ENCODE results near the gene C16orf90. TPM values are rescaled to one million over a fixed set of nuclear protein-coding genes. Genes with fewer than 3 reads are reported as not detected.

The C16orf90 gene
- total and polyA plus RNA-seq, 4 donors: not detected

DNA sequence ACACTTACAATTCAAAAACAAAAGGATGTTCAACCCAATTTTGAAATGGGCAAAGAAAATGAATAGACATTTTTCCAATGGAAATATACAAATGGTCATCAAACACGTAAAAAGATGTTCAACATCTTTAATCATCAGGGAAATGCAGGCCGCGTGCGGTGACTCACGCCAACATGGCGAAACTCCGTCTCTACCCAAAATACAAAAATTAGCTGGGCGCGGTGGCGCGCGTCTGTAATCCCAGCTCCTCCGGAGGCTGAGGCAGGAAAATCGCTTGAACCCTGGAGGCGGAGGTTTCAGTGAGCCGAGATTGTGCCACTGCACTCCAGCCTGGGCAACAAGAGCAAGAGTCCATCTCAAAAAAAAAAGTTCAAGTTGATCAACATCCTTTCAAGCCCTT, 3.7 kb upstream of the C16orf90 start:
- H3K4me3 ChIP-seq (ENCODE audit: low read depth in 1 of 3, low read length in 3 of 3): no peak overlapping the region
- H3K36me3 ChIP-seq (ENCODE audit: control insufficient read depth in 4 of 4, insufficient read depth in 3 of 4, low read depth in 1 of 4, low read length in 3 of 4): no peaks in the 10 kb centered on the region
- no peak for TF ChIP-seq FOXA1 (IDR thresholded peaks at IDR 0.05)
- TF ChIP-seq NR2F2 (IDR thresholded peaks at IDR 0.05): no peak
- no peak for TF ChIP-seq RAD21 (IDR thresholded peaks at IDR 0.05)
- no peak for TF ChIP-seq REST (IDR thresholded peaks at IDR 0.05)
- TF ChIP-seq HNF4G (IDR thresholded peaks at IDR 0.05): no peak
- no peak for TF ChIP-seq YY1 (IDR thresholded peaks at IDR 0.05)
- no peak for TF ChIP-seq TAF1 (conservative IDR thresholded peaks at IDR 0.05)
- TF ChIP-seq RXRA (IDR thresholded peaks at IDR 0.05): no peak
- no peak overlapping the region for H3K27ac ChIP-seq (ENCODE audit: low read depth in 1 of 2, low read length in 2 of 2)
- no peaks in the 10 kb centered on the region for H3K27me3 ChIP-seq (ENCODE audit: control insufficient read depth in 4 of 4, insufficient read depth in 4 of 4, low read length in 3 of 4)
- no peak overlapping the region for H3K9ac ChIP-seq (ENCODE audit: low read depth in 1 of 2, low read length in 2 of 2)
- H3K4me1 ChIP-seq (ENCODE audit: control insufficient read depth in 4 of 4, insufficient read depth in 4 of 4, low read length in 3 of 4): peaks cover 0 to 14% (median 6%) of the 10 kb centered on the region in 4 donors
- 96% methylated on average over 16 of the region's 16 CpGs for WGBS
- no peaks in the 10 kb centered on the region for H3K9me3 ChIP-seq (ENCODE audit: control insufficient read depth in 4 of 4, low read length in 3 of 4)
- no peak for DNase-seq (ENCODE audit: low spot score)

GRCh38 chr16:3497771-3498170, 2.5 kb upstream of the C16orf90 start:
- TF ChIP-seq, protein P1, sequence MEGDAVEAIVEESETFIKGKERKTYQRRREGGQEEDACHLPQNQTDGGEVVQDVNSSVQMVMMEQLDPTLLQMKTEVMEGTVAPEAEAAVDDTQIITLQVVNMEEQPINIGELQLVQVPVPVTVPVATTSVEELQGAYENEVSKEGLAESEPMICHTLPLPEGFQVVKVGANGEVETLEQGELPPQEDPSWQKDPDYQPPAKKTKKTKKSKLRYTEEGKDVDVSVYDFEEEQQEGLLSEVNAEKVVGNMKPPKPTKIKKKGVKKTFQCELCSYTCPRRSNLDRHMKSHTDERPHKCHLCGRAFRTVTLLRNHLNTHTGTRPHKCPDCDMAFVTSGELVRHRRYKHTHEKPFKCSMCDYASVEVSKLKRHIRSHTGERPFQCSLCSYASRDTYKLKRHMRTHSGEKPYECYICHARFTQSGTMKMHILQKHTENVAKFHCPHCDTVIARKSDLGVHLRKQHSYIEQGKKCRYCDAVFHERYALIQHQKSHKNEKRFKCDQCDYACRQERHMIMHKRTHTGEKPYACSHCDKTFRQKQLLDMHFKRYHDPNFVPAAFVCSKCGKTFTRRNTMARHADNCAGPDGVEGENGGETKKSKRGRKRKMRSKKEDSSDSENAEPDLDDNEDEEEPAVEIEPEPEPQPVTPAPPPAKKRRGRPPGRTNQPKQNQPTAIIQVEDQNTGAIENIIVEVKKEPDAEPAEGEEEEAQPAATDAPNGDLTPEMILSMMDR (IDR thresholded peaks at IDR 0.05; ENCODE audit: low read depth, low read length, missing input control): no peak
- TF ChIP-seq REST (IDR thresholded peaks at IDR 0.05): no peak
- TF ChIP-seq, protein P2, sequence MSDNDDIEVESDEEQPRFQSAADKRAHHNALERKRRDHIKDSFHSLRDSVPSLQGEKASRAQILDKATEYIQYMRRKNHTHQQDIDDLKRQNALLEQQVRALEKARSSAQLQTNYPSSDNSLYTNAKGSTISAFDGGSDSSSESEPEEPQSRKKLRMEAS (IDR thresholded peaks at IDR 0.05): no peak
- TF ChIP-seq JUND (IDR thresholded peaks at IDR 0.05): no peak
- no peak for TF ChIP-seq TAF1 (conservative IDR thresholded peaks at IDR 0.05)
- TF ChIP-seq EGR1 (IDR thresholded peaks at IDR 0.05; ENCODE audit: low read depth in 2 of 2): no peak
- no peak for TF ChIP-seq HNF4A (conservative IDR thresholded peaks at IDR 0.05)
- WGBS: 95% methylated on average over 4 of the region's 4 CpGs
- H3K27ac ChIP-seq (ENCODE audit: low read depth in 1 of 2, low read length in 2 of 2): no peak overlapping the region
- no peak overlapping the region for H3K9ac ChIP-seq (ENCODE audit: low read depth in 1 of 2, low read length in 2 of 2)
- peaks cover 0 to 14% (median 6%) of the 10 kb centered on the region in 4 donors for H3K4me1 ChIP-seq (ENCODE audit: control insufficient read depth in 4 of 4, insufficient read depth in 4 of 4, low read length in 3 of 4)
- DNase-seq (ENCODE audit: low spot score): no peak
- no peaks in the 10 kb centered on the region for H3K9me3 ChIP-seq (ENCODE audit: control insufficient read depth in 4 of 4, low read length in 3 of 4)
- no peaks in the 10 kb centered on the region for H3K27me3 ChIP-seq (ENCODE audit: control insufficient read depth in 4 of 4, insufficient read depth in 4 of 4, low read length in 3 of 4)
- H3K4me3 ChIP-seq (ENCODE audit: low read depth in 1 of 3, low read length in 3 of 3): no peak overlapping the region
- H3K36me3 ChIP-seq (ENCODE audit: control insufficient read depth in 4 of 4, insufficient read depth in 3 of 4, low read depth in 1 of 4, low read length in 3 of 4): no peaks in the 10 kb centered on the region

Data from liver (tissue), 9 donors.